ENCODE measurements around the gene TMEM190. TPM values are rescaled to one million over a fixed set of nuclear protein-coding genes. Genes with fewer than 3 reads are reported as not detected.
A peak's percentile ranks its signal among the peaks of the same experiment; 100 is the strongest.

TMEM190 gene
- total and polyA plus RNA-seq, 9 of the 15 experiments (the other 6 are each of a cell fraction or from before 2014, with no cell fraction given), result not detected

DNA sequence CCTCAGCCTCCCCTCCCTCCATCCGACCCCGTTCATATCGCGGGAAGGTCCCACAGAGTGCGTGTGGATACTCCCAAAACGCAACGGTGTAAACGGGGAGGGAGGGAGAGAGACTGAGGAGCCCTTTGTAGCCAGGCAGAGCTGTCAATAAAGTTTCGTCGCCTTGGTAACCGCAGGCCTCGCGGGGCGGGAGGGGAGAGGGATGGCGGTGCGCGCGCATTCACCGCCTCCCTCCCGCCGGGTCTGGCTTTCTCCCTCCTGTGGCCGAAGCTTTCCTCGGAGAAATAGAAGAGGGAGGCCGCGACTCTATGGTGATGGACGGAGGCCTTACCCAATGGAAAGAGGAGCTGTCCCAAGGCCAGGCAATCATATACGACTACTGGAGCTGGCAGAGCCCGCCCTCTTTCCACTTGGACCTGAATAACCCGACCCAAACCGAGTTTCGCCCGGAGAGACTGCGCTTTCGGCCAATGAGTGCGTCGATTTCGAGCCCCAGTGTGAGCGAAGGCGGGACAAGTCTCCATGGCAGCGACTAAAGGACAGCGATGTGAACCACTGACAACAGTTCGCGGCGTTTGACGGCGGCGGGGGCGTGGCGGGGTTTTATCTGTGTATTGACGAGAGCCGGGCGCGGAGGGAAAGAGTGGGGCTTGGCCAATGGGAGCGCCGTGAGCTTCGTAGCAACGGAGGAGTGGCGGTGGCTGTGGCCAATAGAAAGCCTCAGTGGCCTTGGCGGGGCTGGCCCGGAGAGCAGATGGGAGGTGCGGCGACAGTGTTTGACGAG lies 37.3 kb upstream of the TMEM190 start, which contains the start of gene KMT5C (continued):
- TF ChIP-seq, protein P1, sequence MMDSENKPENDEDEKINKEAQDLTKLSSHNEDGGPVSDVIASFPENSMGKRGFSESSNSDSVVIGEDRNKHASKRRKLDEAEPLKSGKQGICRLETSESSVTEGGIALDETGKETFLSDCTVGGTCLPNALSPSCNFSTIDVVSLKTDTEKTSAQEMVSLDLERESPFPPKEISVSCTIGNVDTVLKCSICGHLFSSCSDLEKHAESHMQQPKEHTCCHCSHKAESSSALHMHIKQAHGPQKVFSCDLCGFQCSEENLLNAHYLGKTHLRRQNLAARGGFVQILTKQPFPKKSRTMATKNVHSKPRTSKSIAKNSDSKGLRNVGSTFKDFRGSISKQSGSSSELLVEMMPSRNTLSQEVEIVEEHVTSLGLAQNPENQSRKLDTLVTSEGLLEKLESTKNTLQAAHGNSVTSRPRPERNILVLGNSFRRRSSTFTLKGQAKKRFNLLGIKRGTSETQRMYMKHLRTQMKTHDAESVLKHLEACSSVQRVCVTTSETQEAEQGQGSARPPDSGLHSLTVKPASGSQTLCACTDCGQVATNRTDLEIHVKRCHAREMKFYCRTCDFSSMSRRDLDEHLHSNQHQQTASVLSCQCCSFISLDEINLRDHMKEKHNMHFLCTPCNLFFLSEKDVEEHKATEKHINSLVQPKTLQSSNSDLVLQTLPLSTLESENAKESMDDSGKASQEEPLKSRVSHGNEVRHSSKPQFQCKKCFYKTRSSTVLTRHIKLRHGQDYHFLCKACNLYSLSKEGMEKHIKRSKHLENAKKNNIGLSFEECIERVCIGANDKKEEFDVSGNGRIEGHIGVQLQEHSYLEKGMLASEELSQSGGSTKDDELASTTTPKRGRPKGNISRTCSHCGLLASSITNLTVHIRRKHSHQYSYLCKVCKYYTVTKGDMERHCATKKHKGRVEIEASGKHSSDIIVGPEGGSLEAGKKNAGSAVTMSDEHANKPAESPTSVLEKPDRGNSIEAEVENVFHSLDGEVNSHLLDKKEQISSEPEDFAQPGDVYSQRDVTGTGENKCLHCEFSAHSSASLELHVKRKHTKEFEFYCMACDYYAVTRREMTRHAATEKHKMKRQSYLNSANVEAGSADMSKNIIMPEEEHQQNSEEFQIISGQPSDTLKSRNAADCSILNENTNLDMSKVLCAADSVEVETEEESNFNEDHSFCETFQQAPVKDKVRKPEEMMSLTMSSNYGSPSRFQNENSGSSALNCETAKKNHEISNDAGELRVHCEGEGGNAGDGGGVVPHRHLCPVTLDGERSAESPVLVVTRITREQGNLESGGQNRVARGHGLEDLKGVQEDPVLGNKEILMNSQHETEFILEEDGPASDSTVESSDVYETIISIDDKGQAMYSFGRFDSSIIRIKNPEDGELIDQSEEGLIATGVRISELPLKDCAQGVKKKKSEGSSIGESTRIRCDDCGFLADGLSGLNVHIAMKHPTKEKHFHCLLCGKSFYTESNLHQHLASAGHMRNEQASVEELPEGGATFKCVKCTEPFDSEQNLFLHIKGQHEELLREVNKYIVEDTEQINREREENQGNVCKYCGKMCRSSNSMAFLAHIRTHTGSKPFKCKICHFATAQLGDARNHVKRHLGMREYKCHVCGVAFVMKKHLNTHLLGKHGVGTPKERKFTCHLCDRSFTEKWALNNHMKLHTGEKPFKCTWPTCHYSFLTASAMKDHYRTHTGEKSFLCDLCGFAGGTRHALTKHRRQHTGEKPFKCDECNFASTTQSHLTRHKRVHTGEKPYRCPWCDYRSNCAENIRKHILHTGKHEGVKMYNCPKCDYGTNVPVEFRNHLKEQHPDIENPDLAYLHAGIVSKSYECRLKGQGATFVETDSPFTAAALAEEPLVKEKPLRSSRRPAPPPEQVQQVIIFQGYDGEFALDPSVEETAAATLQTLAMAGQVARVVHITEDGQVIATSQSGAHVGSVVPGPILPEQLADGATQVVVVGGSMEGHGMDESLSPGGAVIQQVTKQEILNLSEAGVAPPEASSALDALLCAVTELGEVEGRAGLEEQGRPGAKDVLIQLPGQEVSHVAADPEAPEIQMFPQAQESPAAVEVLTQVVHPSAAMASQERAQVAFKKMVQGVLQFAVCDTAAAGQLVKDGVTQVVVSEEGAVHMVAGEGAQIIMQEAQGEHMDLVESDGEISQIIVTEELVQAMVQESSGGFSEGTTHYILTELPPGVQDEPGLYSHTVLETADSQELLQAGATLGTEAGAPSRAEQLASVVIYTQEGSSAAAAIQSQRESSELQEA (IDR thresholded peaks at IDR 0.05; ENCODE audit: low read depth), result no peak
- TF ChIP-seq NFIC (IDR thresholded peaks at IDR 0.05) (no peak), RB1 (IDR thresholded peaks at IDR 0.05; ENCODE audit: low read depth) (peak; percentile 79; the same call in 1 of the 2 replicates), KDM5B (IDR thresholded peaks at IDR 0.05; ENCODE audit: insufficient replicate concordance, low read depth, low read length) (no peak), ESRRA (IDR thresholded peaks at IDR 0.05; ENCODE audit: borderline replicate concordance, low read depth) (peak; percentile 10; the same call in 1 of the 2 replicates)
- TF ChIP-seq, protein P2, sequence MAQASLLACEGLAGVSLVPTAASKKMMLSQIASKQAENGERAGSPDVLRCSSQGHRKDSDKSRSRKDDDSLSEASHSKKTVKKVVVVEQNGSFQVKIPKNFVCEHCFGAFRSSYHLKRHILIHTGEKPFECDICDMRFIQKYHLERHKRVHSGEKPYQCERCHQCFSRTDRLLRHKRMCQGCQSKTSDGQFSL (CRISPR knock-in tag; IDR thresholded peaks at IDR 0.05), result no peak; the same call in 1 of the 2 replicates
- TF ChIP-seq, protein P2 (tag; IDR thresholded peaks at IDR 0.05), result no peak; a peak in 1 of 4 replicates
- TF ChIP-seq, protein P3, sequence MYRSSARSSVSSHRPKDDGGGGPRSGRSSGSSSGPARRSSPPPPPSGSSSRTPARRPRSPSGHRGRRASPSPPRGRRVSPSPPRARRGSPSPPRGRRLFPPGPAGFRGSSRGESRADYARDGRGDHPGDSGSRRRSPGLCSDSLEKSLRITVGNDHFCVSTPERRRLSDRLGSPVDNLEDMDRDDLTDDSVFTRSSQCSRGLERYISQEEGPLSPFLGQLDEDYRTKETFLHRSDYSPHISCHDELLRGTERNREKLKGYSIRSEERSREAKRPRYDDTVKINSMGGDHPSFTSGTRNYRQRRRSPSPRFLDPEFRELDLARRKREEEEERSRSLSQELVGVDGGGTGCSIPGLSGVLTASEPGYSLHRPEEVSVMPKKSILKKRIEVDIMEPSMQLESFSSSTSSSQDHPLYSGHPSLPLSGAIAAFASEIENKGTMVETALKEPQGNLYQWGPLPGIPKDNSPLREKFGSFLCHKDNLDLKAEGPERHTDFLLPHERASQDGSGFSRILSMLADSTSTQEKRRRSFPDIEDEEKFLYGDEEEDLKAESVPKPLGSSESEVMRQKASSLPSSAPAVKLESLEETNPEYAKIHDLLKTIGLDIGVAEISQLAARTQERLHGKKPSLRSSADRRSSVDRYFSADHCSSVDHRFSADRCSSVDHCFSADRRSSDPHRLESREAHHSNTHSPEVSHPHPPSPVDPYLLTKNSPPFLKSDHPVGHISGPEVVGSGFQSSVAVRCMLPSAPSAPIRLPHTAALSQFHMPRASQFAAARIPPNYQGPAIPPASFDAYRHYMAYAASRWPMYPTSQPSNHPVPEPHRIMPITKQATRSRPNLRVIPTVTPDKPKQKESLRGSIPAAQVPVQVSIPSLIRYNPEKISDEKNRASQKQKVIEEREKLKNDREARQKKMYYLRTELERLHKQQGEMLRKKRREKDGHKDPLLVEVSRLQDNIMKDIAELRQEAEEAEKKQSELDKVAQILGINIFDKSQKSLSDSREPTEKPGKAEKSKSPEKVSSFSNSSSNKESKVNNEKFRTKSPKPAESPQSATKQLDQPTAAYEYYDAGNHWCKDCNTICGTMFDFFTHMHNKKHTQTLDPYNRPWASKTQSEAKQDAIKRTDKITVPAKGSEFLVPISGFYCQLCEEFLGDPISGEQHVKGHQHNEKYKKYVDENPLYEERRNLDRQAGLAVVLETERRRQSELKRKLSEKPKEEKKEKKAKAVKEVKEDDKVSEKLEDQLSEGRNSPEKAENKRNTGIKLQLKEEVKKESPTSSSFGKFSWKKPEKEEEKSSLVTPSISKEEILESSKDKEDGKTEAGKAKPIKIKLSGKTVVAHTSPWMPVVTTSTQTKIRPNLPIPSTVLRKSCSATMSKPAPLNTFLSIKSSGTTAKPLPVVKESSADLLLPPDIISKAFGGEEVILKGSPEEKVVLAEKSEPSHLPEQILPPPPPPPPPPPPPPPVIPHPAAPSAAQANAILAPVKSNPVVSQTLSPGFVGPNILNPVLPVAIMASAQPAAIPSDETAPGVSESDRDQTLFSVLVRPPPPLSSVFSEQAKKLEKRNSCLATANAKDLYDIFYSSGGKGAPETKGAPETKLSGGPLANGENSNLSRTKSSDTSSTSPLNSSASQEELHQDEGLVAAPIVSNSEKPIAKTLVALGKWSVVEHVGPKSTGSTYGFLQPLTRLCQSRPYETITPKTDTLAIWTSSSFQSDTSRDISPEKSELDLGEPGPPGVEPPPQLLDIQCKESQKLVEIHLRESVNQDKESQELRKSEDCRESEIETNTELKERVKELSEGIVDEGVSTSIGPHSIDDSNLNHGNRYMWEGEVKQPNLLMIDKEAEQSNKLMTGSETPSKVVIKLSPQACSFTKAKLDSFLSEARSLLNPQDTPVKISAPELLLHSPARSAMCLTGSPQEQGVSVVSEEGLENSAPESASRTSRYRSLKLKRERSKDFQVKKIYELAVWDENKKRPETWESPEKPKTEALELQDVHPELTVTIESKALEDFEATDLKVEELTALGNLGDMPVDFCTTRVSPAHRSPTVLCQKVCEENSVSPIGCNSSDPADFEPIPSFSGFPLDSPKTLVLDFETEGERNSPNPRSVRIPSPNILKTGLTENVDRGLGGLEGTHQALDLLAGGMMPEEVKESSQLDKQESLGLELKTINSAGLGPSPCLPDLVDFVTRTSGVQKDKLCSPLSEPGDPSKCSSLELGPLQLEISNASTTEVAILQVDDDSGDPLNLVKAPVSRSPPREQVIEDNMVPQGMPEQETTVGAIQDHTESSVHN (IDR thresholded peaks at IDR 0.05; ENCODE audit: borderline replicate concordance in 1 of 2, low read depth in 1 of 2), result no peak

Measured in K562 (cell line).